ENCODE results near the gene DEFB116. TPM values are rescaled to one million over a fixed set of nuclear protein-coding genes. Genes with fewer than 3 reads are reported as not detected.

Gene DEFB116
- total and polyA plus RNA-seq, 2 of the 8 experiments (the other 6 are each of a cell fraction or from before 2014, with no cell fraction given): not detected

- no peak for TF ChIP-seq TCF12 (IDR thresholded peaks at IDR 0.05; ENCODE audit: low read depth, low read length)
- TF ChIP-seq HDAC6 (IDR thresholded peaks at IDR 0.05; ENCODE audit: low read depth, low read length): no peak
Measured at GRCh38 chr20:31341470-31341869, 33.1 kb upstream of the DEFB116 start (continued).
